K562 (cell line): Measurements from ENCODE around the gene PPCDC. TPM values are rescaled to one million over a fixed set of nuclear protein-coding genes. Genes with fewer than 3 reads are reported as not detected.

ENCODE experiments used
- ATAC-seq: fragments of 200-7000 bp; cut with Tn5 transposase; 3 replicates; pipeline ENCODE4 v1.9.1; 2020; ENCODE audit warnings: moderate library complexity
- BruUV-seq: library from RNA; stranded (reverse); fragments of 400-500 nt; replicated peaks from 2 replicates; lab custom pipeline; 2021; lab: Mats Ljungman, UMichigan
- CTCF ChIA-PET: fragments of 300-600 bp; formaldehyde crosslinking; extraction: SDS; loops from one replicate; lab custom pipeline; 2021; ENCODE audit warnings: low intra/inter-chr PET ratio; lab: Yijun Ruan, JAX
- POLR2A ChIA-PET: fragments of 300-600, 350-650 bp; sonication (Branson Sonifier 250); formaldehyde crosslinking; extraction: SDS; loops from one replicate; lab custom pipeline; 2021; ENCODE audit warnings: antibody characterized with exemption, inconsistent platforms; lab: Yijun Ruan, JAX
- DNase-seq, 4 experiments: peaks; one replicate each; pipeline versions ENCODE4 v3.0.0 to v3.0.0-alpha.2; 2011 to 2018; ENCODE audit warnings: low spot score in 3 of 4, mixed read lengths in 3 of 4; ENCODE audit errors: extremely low read depth in 1 of 4
- FAIRE-seq: peaks from 2 replicates; lab custom pipeline; 2011; peaks lifted over from hg19 to GRCh38; lab: Jason Lieb, UNC
- H2AFZ ChIP-seq: 2 replicates; pipeline ENCODE4 v1.6.0; 2011; ENCODE audit warnings: low read depth, low read length, control low read depth, inconsistent platforms
- H3K27ac ChIP-seq: fragments of 200-600 bp; 3 replicates; pipeline ENCODE4 v1.8.0; 2011; ENCODE audit warnings: low read depth, mild to moderate bottlenecking, control low read depth, inconsistent platforms, low read length, moderate library complexity, mixed read lengths; ENCODE audit errors: extremely low read depth
- H3K27me3 ChIP-seq, 2 experiments: fragments of 300-600 bp in 1 of 2; 2 replicates in 1 of 2; 3 replicates in 1 of 2; pipeline versions ENCODE4 v1.6.0 to v1.8.0; 2011; ENCODE audit warnings: inconsistent platforms in 2 of 2, low read length in 2 of 2, mild to moderate bottlenecking in 1 of 2, mixed read lengths in 1 of 2, moderate library complexity in 1 of 2; ENCODE audit not compliant: control insufficient read depth in 2 of 2, insufficient read depth in 2 of 2
- H3K36me3 ChIP-seq: fragments of 300-600 bp; 3 replicates; pipeline ENCODE4 v1.8.0; 2011; ENCODE audit warnings: mild to moderate bottlenecking, low read length, inconsistent platforms; ENCODE audit not compliant: control insufficient read depth, insufficient read depth
- H3K4me1 ChIP-seq, 2 experiments: fragments of 200-600 bp in 1 of 2; replicated peaks in 1 of 2; 2 replicates in 1 of 2; 3 replicates in 1 of 2; pipeline versions ENCODE4 v1.5.1 to v1.8.0; 2011; ENCODE audit warnings: inconsistent platforms in 2 of 2, low read length in 2 of 2, mild to moderate bottlenecking in 1 of 2, mixed read lengths in 1 of 2, moderate library complexity in 1 of 2; ENCODE audit not compliant: control insufficient read depth in 2 of 2, insufficient read depth in 2 of 2
- H3K4me2 ChIP-seq: 2 replicates; pipeline ENCODE4 v1.6.1; 2011; ENCODE audit warnings: low read length, control low read depth, inconsistent platforms, mixed read lengths; ENCODE audit not compliant: insufficient read depth
- H3K4me3 ChIP-seq: fragments of 200-600 bp; sonication (generic), shearing (Covaris generic); 2 replicates; pipeline ENCODE4 v1.5.1; 2016; ENCODE audit warnings: control low read depth, inconsistent platforms
- H3K79me2 ChIP-seq: fragments of 200-600 bp; 3 replicates; pipeline ENCODE4 v1.8.0; 2011; ENCODE audit warnings: low read length, inconsistent platforms; ENCODE audit not compliant: control insufficient read depth, insufficient read depth
- H3K9ac ChIP-seq, 2 experiments: 2 replicates each; pipeline versions ENCODE4 v1.6.0 to v1.6.1; 2011; ENCODE audit warnings: low read depth in 2 of 2, low read length in 2 of 2, control low read depth in 1 of 2, inconsistent platforms in 1 of 2, mild to moderate bottlenecking in 1 of 2, mixed read lengths in 1 of 2; ENCODE audit not compliant: insufficient read depth in 1 of 2
- H3K9me1 ChIP-seq: one replicate; pipeline ENCODE4 v1.6.0; 2011; ENCODE audit warnings: inconsistent platforms, mild to moderate bottlenecking, low read length, moderate library complexity; ENCODE audit not compliant: control insufficient read depth, insufficient read depth
- H3K9me3 ChIP-seq: replicated peaks from 2 replicates; pipeline ENCODE4 v1.5.1; 2011; ENCODE audit warnings: low read depth, low read length, inconsistent platforms; ENCODE audit not compliant: control insufficient read depth, insufficient read depth
- H4K20me1 ChIP-seq: replicated peaks from 2 replicates; pipeline ENCODE4 v1.6.1; 2011; ENCODE audit warnings: low read length, inconsistent platforms, mixed read lengths; ENCODE audit not compliant: control insufficient read depth, insufficient read depth
- ARNT ChIP-seq, 2 experiments: fragments of 450-650 bp; IDR thresholded peaks; 2 replicates each; pipeline ENCODE4 v1.6.1; 2016; ENCODE audit warnings: mild to moderate bottlenecking in 1 of 2
- CTBP1 ChIP-seq: fragments of 450-650 bp; IDR thresholded peaks from 2 replicates; pipeline ENCODE4 v1.6.1; 2016; ENCODE audit warnings: borderline replicate concordance
- HNRNPUL1 ChIP-seq: fragments of 200-400 bp; formaldehyde crosslinking; IDR thresholded peaks from 2 replicates; pipeline ENCODE4 v1.6.1; 2017; ENCODE audit warnings: low read length
- KAT2B ChIP-seq: IDR thresholded peaks from one replicate; pipeline ENCODE4 v1.6.1; 2012; ENCODE audit warnings: low read depth, mild to moderate bottlenecking, control low read depth, inconsistent platforms, low read length, moderate library complexity
- MNT ChIP-seq, 2 experiments: fragments of 450-650 bp; conservative IDR thresholded peaks; 2 replicates each; pipeline ENCODE4 v1.6.1; 2017; ENCODE audit warnings: mild to moderate bottlenecking in 2 of 2, moderate library complexity in 2 of 2
- NFE2L1 ChIP-seq: fragments of 450-650 bp; IDR thresholded peaks from 2 replicates; pipeline ENCODE4 v1.6.1; 2016; ENCODE audit warnings: missing genetic modification characterization, low read depth, mild to moderate bottlenecking, missing compliant biosample characterization, moderate library complexity, borderline replicate concordance
- NFIC ChIP-seq: fragments of 450-650 bp; IDR thresholded peaks from 2 replicates; pipeline ENCODE4 v1.6.1; 2017; ENCODE audit warnings: mild to moderate bottlenecking, inconsistent platforms
- OTX1 ChIP-seq: fragments of 450-650 bp; formaldehyde crosslinking; IDR thresholded peaks from 2 replicates; pipeline ENCODE4 v1.4.0; 2022; ENCODE audit warnings: mild to moderate bottlenecking
- TOE1 ChIP-seq, 2 experiments: fragments of 450-650 bp in 1 of 2; sonication (generic) in 1 of 2; formaldehyde crosslinking in 1 of 2; IDR thresholded peaks; 2 replicates each; pipeline versions ENCODE4 v1.7.1 to v1.8.0; 2016 to 2022; ENCODE audit warnings: borderline replicate concordance in 2 of 2, mild to moderate bottlenecking in 2 of 2, antibody characterized with exemption in 1 of 2, inconsistent platforms in 1 of 2, low read depth in 1 of 2, missing genetic modification reagents in 1 of 2, moderate library complexity in 1 of 2
- ZNF146 ChIP-seq: IDR thresholded peaks from one replicate; pipeline ENCODE4 v1.6.1; 2018; ENCODE audit warnings: missing compliant biosample characterization; ENCODE audit not compliant: unreplicated experiment
- WGBS: fragments of 100-300 bp; shearing (Covaris generic); methylation state at CpG from one replicate; pipeline ENCODE4 v1.1.6; 2016; ENCODE audit warnings: low coverage, mixed read lengths; ENCODE audit not compliant: insufficient coverage; ENCODE audit errors: missing lambda C conversion rate; 5-methylcytosine and 5-hydroxymethylcytosine counted together
- in situ Hi-C: fragments of 300-500 bp; cut with MboI; formaldehyde crosslinking; loops from 4 replicates; pipeline ENCODE4 v1.15.0; 2018; ENCODE audit warnings: inconsistent platforms, mixed read lengths
- intact Hi-C: fragments of 100-400 bp; cut with micrococcal nuclease; formaldehyde crosslinking; loops from 2 replicates; pipeline ENCODE4 v1.14.2; 2022
- polyA plus RNA-seq, 8 experiments: library from polyadenylated mRNA; depleted of rRNA in 4 of 8; stranded (reverse) in 5 of 8; unstranded in 3 of 8; fragments of >200 nt; fragmentation: Nextera tagmentation in 2 of 8; fragmentation: Illumina TruSeq in 1 of 8; extraction: Ambion mirVana in 2 of 8; extraction: Trizol in 1 of 8; gene quantifications; 2 replicates each; pipeline versions ENCODE4 v1.2.1 to v1.2.3, GENCODE V29; 2011 to 2014; ENCODE audit warnings: inconsistent platforms in 1 of 8, missing spikeins in 1 of 8
- total RNA-seq, 7 experiments: library from RNA; depleted of rRNA in 6 of 7; stranded (reverse); fragments of >200 nt in 6 of 7; fragmentation: Illumina TruSeq in 2 of 7; extraction: Trizol in 2 of 7; gene quantifications; 2 replicates each; pipeline versions ENCODE4 v1.2.1 to v1.2.3, GENCODE V29; 2011 to 2021; ENCODE audit warnings: low replicate concordance in 1 of 7
- TF ChIP-seq, protein P1 (sequence below), 3 experiments: fragments of 200-800 bp in 1 of 3; sonication (Bioruptor generic) in 1 of 3; sonication (generic) in 1 of 3; formaldehyde crosslinking in 1 of 3; IDR thresholded peaks; 2 replicates each; pipeline versions ENCODE4 v1.6.1 to v1.8.0; 2016 to 2022; ENCODE audit warnings: mild to moderate bottlenecking in 2 of 3, missing compliant biosample characterization in 2 of 3, missing genetic modification characterization in 2 of 3, missing genetic modification reagents in 1 of 3
- TF ChIP-seq, protein P2 (sequence below): fragments of 450-650 bp; IDR thresholded peaks from 2 replicates; pipeline ENCODE4 v1.6.1; 2016; ENCODE audit warnings: mild to moderate bottlenecking
- TF ChIP-seq, protein P3 (sequence below), 2 experiments: fragments of 450-650 bp in 1 of 2; sonication (generic) in 1 of 2; formaldehyde crosslinking in 1 of 2; IDR thresholded peaks in 1 of 2; conservative IDR thresholded peaks in 1 of 2; 2 replicates each; pipeline versions ENCODE4 v1.6.1 to v1.8.1; 2016 to 2023; ENCODE audit warnings: mild to moderate bottlenecking in 2 of 2, moderate library complexity in 2 of 2, inconsistent platforms in 1 of 2, missing genetic modification reagents in 1 of 2

The PPCDC gene
- total and polyA plus RNA-seq, 9 of the 15 experiments (the other 6 are each of a cell fraction or from before 2014, with no cell fraction given), result 10.9 to 53.6 (median 16.7) TPM

- ATAC-seq, result peak; percentile 91
- FAIRE-seq, result peak; percentile 98
- Histone ChIP-seq H2AFZ (no peak overlapping the region), H3K9me3 (no peaks in the 10 kb centered on the region), H4K20me1 (peaks cover 10% of the 10 kb centered on the region), H3K9ac (no peak overlapping the region), H3K27me3 (peaks cover 0 to 14% of the 10 kb centered on the region in 2 experiments; a peak in 2 of 5 replicates), H3K4me3 (no peak overlapping the region), H3K4me2 (peak overlapping the region; percentile 8; the same call in 1 of the 2 replicates), H3K4me1 (peaks cover 6 to 24% of the 10 kb centered on the region in 2 experiments; a peak in 4 of 5 replicates), H3K36me3 (no peaks in the 10 kb centered on the region), H3K27ac (peak overlapping the region; percentile 26; the same call in 1 of the 3 replicates), H3K9me1 (no peaks in the 10 kb centered on the region), H3K79me2 (no peaks in the 10 kb centered on the region)
- BruUV-seq, result no TSS peak
- WGBS, result 0% methylated on average over 6 of the region's 6 CpGs
- CTCF ChIA-PET, result no interaction called here
- in situ Hi-C loops, result no loop called here
- DNase-seq, result peak; percentile 79 to 95 (median 86)
- intact Hi-C loops, result loop anchor here (1.0 to 5.0 kb wide), 2 partner anchors 23 to 96 kb away; no protein-coding TSS in a partner anchor
- POLR2A ChIA-PET, result interaction anchor here (0.7 to 3.0 kb wide), 11 partner anchors 8 to 1118 kb away, joined by 3 to 16 read pairs (median 5); no protein-coding TSS in a partner anchor
- TF ChIP-seq MNT (conservative IDR thresholded peaks at IDR 0.05), result peak; percentile 49 to 91
- TF ChIP-seq NFIC, result peak; percentile 99
- TF ChIP-seq HNRNPUL1, result no peak
- peak; percentile 82 for TF ChIP-seq TOE1 (IDR thresholded peaks at IDR 0.05; ENCODE audit: borderline replicate concordance)
- no peak for TF ChIP-seq TOE1 (CRISPR knock-in tag; IDR thresholded peaks at IDR 0.05; ENCODE audit: borderline replicate concordance, low read depth)
- TF ChIP-seq, protein P1, sequence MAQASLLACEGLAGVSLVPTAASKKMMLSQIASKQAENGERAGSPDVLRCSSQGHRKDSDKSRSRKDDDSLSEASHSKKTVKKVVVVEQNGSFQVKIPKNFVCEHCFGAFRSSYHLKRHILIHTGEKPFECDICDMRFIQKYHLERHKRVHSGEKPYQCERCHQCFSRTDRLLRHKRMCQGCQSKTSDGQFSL (CRISPR knock-in tag; IDR thresholded peaks at IDR 0.05), result peak; percentile 91
- TF ChIP-seq, protein P1 (tag; IDR thresholded peaks at IDR 0.05), result peak in 1 of 2 experiments; percentile 88; a peak in 2 of 4 replicates
- no peak for TF ChIP-seq ZNF146 (CRISPR knock-in tag)
- peak; percentile 98 for TF ChIP-seq CTBP1
- TF ChIP-seq KAT2B, result no peak
- TF ChIP-seq, protein P2, sequence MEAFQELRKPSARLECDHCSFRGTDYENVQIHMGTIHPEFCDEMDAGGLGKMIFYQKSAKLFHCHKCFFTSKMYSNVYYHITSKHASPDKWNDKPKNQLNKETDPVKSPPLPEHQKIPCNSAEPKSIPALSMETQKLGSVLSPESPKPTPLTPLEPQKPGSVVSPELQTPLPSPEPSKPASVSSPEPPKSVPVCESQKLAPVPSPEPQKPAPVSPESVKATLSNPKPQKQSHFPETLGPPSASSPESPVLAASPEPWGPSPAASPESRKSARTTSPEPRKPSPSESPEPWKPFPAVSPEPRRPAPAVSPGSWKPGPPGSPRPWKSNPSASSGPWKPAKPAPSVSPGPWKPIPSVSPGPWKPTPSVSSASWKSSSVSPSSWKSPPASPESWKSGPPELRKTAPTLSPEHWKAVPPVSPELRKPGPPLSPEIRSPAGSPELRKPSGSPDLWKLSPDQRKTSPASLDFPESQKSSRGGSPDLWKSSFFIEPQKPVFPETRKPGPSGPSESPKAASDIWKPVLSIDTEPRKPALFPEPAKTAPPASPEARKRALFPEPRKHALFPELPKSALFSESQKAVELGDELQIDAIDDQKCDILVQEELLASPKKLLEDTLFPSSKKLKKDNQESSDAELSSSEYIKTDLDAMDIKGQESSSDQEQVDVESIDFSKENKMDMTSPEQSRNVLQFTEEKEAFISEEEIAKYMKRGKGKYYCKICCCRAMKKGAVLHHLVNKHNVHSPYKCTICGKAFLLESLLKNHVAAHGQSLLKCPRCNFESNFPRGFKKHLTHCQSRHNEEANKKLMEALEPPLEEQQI, result peak; percentile 98
- TF ChIP-seq ARNT (IDR thresholded peaks at IDR 0.05), result peak; percentile 99 to 100
- TF ChIP-seq, protein P3, sequence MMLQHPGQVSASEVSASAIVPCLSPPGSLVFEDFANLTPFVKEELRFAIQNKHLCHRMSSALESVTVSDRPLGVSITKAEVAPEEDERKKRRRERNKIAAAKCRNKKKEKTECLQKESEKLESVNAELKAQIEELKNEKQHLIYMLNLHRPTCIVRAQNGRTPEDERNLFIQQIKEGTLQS (IDR thresholded peaks at IDR 0.05), result peak; percentile 84
- TF ChIP-seq, protein P3 (CRISPR knock-in tag; conservative IDR thresholded peaks at IDR 0.05), result no peak
- peak; percentile 71; the same call in 1 of the 2 replicates for TF ChIP-seq OTX1 (CRISPR knock-in tag)
- no peak for TF ChIP-seq NFE2L1 (tag)
Observed at GRCh38 chr15:75065851-75066509, 42.6 kb downstream of the PPCDC start.
